Measurements from ENCODE around the gene ARFGAP2.

The ARFGAP2 gene

GRCh38 chr11:47176328-47177228 is at the start of gene ARFGAP2:
Gene ARFGAP2, minus strand, starts transcription at chr11:47176879. Its CDS starts 26 bp downstream, at chr11:47176853.
- Histone ChIP-seq H3K4me1 (ENCODE audit: insufficient read depth, low read length, poor library complexity, severe bottlenecking) (peaks cover 41% of the 10 kb centered on the region), H3K36me3 (ENCODE audit: insufficient read depth, low read length) (peaks cover 21% of the 10 kb centered on the region; the same call in 1 of the 2 replicates), H3K4me2 (ENCODE audit: low read depth, low read length, poor library complexity, severe bottlenecking) (peak within 1 kb of the TSS; percentile 100), H3K9me2 (replicated peaks; ENCODE audit: low read depth, low read length) (no peaks in the 10 kb centered on the region), H3K9ac (ENCODE audit: low read depth, low read length, poor library complexity, severe bottlenecking) (peak within 1 kb of the TSS; percentile 96), H3K27me3 (ENCODE audit: insufficient read depth, low read length, poor library complexity, severe bottlenecking) (peaks cover 4% of the 10 kb centered on the region), H2AFZ (ENCODE audit: low read length) (peak within 1 kb of the TSS; percentile 100), H3F3A (ENCODE audit: low read depth) (no peaks in the 10 kb centered on the region), H3K4me3 (ENCODE audit: low read length, poor library complexity, severe bottlenecking) (peak within 1 kb of the TSS; percentile 97), H4K20me1 (ENCODE audit: insufficient read depth, low read length, poor library complexity, severe bottlenecking) (peaks cover 43% of the 10 kb centered on the region), H3K9me3 (ENCODE audit: insufficient read depth, low read depth, low read length) (no peaks in the 10 kb centered on the region), H3K79me2 (ENCODE audit: insufficient read depth, low read length) (peaks cover 50% of the 10 kb centered on the region)
- no peak for TF ChIP-seq CTCF (conservative IDR thresholded peaks at IDR 0.05; ENCODE audit: low read length)
- no peak for TF ChIP-seq EZH2phosphoT487 (IDR thresholded peaks at IDR 0.05; ENCODE audit: borderline replicate concordance)

- no peak overlapping the region for H3K4me2 ChIP-seq (ENCODE audit: low read depth, low read length, poor library complexity, severe bottlenecking)
- no peak overlapping the region for H3K4me3 ChIP-seq (ENCODE audit: low read length, poor library complexity, severe bottlenecking)
- H2AFZ ChIP-seq (ENCODE audit: low read length), result no peak overlapping the region
- TF ChIP-seq EZH2phosphoT487 (IDR thresholded peaks at IDR 0.05; ENCODE audit: borderline replicate concordance), result no peak
- no peak for TF ChIP-seq CTCF (conservative IDR thresholded peaks at IDR 0.05; ENCODE audit: low read length)
- H3K9me2 ChIP-seq (replicated peaks; ENCODE audit: low read depth, low read length), result no peaks in the 10 kb centered on the region
- H3F3A ChIP-seq (ENCODE audit: low read depth), result no peaks in the 10 kb centered on the region
- H3K79me2 ChIP-seq (ENCODE audit: insufficient read depth, low read length), result peaks cover 3% of the 10 kb centered on the region; the same call in 1 of the 2 replicates
- H3K4me1 ChIP-seq (ENCODE audit: insufficient read depth, low read length, poor library complexity, severe bottlenecking), result no peaks in the 10 kb centered on the region
- no peaks in the 10 kb centered on the region for H3K27me3 ChIP-seq (ENCODE audit: insufficient read depth, low read length, poor library complexity, severe bottlenecking)
- H3K9ac ChIP-seq (ENCODE audit: low read depth, low read length, poor library complexity, severe bottlenecking), result no peak overlapping the region
- H3K36me3 ChIP-seq (ENCODE audit: insufficient read depth, low read length), result peaks cover 12% of the 10 kb centered on the region; the same call in 1 of the 2 replicates
- no peaks in the 10 kb centered on the region for H3K9me3 ChIP-seq (ENCODE audit: insufficient read depth, low read depth, low read length)
- no peaks in the 10 kb centered on the region for H4K20me1 ChIP-seq (ENCODE audit: insufficient read depth, low read length, poor library complexity, severe bottlenecking)
These were observed 49.1 kb upstream of the ARFGAP2 start for GRCh38 chr11:47225552-47226400.

- H3K79me2 ChIP-seq (ENCODE audit: insufficient read depth, low read length), result peaks cover 26% of the 10 kb centered on the region
- H3K4me1 ChIP-seq (ENCODE audit: insufficient read depth, low read length, poor library complexity, severe bottlenecking), result peaks cover 7% of the 10 kb centered on the region
- H3K9ac ChIP-seq (ENCODE audit: low read depth, low read length, poor library complexity, severe bottlenecking), result no peak overlapping the region
- H3F3A ChIP-seq (ENCODE audit: low read depth), result no peaks in the 10 kb centered on the region
- no peak overlapping the region for H2AFZ ChIP-seq (ENCODE audit: low read length)
- no peaks in the 10 kb centered on the region for H3K9me2 ChIP-seq (replicated peaks; ENCODE audit: low read depth, low read length)
- no peak overlapping the region for H3K4me3 ChIP-seq (ENCODE audit: low read length, poor library complexity, severe bottlenecking)
- H3K27me3 ChIP-seq (ENCODE audit: insufficient read depth, low read length, poor library complexity, severe bottlenecking), result no peaks in the 10 kb centered on the region
- H3K36me3 ChIP-seq (ENCODE audit: insufficient read depth, low read length), result peaks cover 7% of the 10 kb centered on the region; the same call in 1 of the 2 replicates
- no peaks in the 10 kb centered on the region for H3K9me3 ChIP-seq (ENCODE audit: insufficient read depth, low read depth, low read length)
- no peak for TF ChIP-seq EZH2phosphoT487 (IDR thresholded peaks at IDR 0.05; ENCODE audit: borderline replicate concordance)
- no peak for TF ChIP-seq CTCF (conservative IDR thresholded peaks at IDR 0.05; ENCODE audit: low read length)
- no peak overlapping the region for H3K4me2 ChIP-seq (ENCODE audit: low read depth, low read length, poor library complexity, severe bottlenecking)
- H4K20me1 ChIP-seq (ENCODE audit: insufficient read depth, low read length, poor library complexity, severe bottlenecking), result peaks cover 8% of the 10 kb centered on the region
These were observed 46.0 kb upstream of the ARFGAP2 start for GRCh38 chr11:47222696-47223095.

Data from Loucy (cell line).